Islet precursor cell (in vitro differentiated cells): ENCODE results near the gene GPR4.

ENCODE experiments used
- DNase-seq: peaks from one replicate; pipeline ENCODE4 v3.0.0-alpha.2; 2018

Gene GPR4

DNA sequence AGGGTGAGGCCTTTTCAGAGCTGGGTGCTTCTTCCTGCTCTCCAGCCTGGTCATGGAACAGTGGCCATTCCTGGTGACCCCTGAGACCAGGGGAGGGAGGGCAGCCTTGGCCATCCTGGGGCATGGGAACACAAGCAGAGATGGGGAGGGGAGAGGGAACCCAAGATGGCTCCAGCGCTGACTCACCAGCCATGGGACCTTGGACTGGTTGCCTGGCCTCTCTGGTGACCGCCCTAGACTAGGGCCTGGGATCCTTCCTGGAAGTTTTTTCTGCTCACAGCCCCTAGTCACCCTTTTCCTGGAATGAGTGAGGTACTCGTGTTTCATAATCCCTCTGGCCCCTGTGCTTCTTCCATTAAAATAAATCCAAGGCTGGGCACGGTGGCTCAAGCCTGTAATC is 14.1 kb downstream of the GPR4 start:
- DNase-seq, result no peak

- no peak for DNase-seq
Measured at GRCh38 chr19:45585158-45585577, 16.8 kb downstream of the GPR4 start.

DNA sequence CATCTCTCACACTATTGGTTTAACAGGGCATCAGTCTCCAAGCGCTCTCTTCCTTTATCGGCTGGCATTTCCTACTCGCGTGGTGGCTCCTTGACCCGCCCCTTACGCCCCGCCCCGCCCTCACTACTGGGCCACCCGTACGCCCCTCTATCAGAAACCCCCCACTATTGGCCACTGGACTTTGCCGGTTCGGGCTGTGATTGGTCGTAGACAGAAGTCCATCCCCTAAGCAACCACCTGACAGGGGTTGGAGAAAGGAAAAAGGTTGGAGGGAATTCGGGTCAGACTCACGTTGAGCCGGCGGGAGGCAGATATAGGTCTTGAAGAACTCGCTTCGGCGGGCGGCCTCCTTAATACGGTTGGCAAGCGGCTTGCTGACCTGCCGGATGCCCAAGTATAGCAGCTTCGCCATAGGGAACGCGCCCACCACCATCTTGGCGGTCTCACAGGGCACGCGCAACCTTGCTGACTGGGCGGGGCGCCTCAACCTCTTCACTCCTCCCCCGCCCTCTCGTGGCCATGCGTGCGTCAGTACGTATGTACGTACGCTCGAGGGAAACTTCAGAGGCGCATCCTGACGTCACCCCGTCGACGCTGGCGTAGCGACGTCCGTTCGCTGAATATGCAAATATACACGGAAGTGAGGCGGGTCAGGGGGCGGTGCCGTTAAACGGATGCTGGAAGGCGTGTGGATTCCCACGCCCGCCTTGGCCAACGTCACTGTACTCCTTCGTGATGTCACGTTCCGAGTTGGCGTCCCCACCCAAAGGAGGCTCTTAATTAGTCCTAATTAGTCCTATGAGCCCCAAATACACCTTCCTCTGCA is 17.5 kb downstream of the GPR4 start, which contains the start of gene OPA3:
TSS of gene OPA3 (minus strand) at position 471 of the 826 bp plus-strand sequence. CDS start at position 433, 38 bp downstream.
- peak; percentile 99 for DNase-seq

DNA sequence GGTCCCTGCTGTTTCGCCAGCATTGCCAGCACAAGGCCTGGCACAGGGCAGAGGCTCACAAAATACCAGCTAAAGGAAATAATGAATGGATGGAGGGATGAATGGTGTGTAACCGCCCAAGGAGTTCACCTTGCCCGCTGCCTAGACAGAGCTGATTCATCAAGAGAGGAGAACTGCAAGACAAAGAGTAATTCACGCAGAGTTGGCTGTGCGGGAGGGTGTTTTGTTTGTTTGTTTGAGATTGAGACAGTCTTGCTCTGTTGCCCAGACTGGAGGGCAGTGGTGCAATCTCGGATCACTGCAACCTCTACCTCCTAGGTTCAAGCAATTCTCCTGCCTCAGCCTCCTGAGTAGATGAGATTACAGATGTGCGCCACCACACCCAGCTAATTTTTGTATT is 20.4 kb downstream of the GPR4 start:
- no peak for DNase-seq

DNA sequence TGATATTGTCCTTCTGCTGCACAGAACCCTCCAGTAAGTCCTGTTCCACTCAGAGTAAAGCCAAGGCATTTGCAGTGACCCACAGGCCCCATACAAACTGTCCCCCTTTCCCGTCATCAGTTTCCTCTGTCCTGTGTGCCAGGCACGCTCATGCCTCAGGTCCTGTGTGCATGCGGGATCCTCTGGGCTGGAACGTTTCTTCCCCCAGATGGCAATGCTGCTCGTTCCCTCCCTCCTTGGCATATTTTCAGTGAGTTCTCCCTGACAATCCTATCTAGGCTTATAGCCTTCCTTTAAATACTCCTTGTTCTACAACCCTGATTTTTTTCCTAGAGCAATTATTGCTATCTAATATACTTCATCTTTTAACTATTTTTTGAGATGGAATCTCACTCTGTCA is 23.2 kb downstream of the GPR4 start:
- no peak for DNase-seq

GRCh38 chr19:45577111-45577905 is 24.7 kb downstream of the GPR4 start:
- DNase-seq, result peak; percentile 95

GRCh38 chr19:45576682-45577081 is 25.3 kb downstream of the GPR4 start:
- no peak for DNase-seq

GRCh38 chr19:45575216-45575615 is 26.8 kb downstream of the GPR4 start:
- no peak for DNase-seq

DNA sequence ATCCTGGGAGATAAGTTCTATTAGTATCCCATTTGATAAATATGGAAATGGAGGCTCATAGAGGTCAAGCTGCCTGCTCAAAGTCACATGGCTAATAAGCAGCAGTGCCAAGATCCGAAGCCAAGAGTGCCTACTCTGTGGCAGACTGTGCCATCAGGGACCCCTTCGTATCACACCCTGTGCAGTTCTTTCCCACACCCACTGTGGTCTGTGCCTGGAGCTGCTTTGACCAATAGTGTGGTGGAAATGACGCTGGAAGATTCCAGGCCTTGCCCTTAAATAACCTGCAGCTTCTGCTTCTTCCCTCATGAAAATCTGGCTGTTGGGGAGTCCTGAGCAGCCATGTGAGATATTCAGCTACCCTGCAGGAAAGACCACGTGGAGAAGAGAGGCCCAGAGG is 27.5 kb downstream of the GPR4 start:
- DNase-seq, result no peak

- no peak for DNase-seq
Measured at GRCh38 chr19:45571457-45572220, 30.4 kb downstream of the GPR4 start.

GRCh38 chr19:45569619-45570421 is 32.2 kb downstream of the GPR4 start:
- DNase-seq, result peak; percentile 87

GRCh38 chr19:45568732-45569131 is 33.3 kb downstream of the GPR4 start:
- DNase-seq, result no peak

DNA sequence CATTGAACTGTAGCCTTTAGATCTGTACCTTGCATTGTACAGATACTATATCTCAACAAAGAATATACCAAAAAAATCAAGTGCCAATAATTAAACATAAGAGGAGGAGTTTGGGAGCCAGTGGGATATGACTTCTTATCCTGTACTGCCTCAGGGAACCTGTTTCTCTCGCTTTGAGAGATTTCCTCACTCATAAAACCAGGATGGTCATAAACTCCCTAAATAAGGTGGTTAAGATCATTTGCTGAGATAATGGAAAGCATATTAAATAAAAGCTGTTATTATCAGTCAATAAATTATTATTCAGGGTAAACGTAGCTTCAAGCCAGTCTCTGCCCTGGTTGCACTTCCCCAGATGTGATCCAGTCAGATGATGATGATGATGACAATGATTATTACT is 34.4 kb downstream of the GPR4 start:
- DNase-seq, result no peak

GRCh38 chr19:45564131-45564780 is 37.8 kb downstream of the GPR4 start:
- no peak for DNase-seq

DNA sequence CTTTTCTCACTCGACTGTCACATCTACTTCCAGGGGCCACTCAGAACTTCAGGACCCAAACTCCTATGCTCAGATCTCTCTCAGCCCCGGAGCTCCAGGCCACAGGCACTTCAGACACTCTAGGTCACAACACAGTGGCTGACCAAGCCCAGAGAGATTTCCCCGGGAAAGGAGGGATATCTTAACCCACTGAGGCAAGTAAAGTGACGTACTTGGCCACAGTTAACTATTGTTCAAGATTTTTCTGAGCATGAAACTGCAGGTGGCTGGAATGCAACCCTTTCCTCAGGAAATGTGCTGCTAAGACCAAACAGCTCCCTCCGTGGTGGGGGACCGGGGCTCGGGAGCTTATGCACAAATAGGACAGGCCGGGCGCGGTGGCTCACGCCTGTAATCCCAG is 41.3 kb downstream of the GPR4 start:
- DNase-seq, result no peak

GRCh38 chr19:45560038-45560437 is 42.0 kb downstream of the GPR4 start:
- DNase-seq, result no peak

- DNase-seq, result peak; percentile 77
Measured at GRCh38 chr19:45558399-45558878, 43.6 kb downstream of the GPR4 start.

GRCh38 chr19:45556835-45557234 is 45.2 kb downstream of the GPR4 start:
- DNase-seq, result no peak

GRCh38 chr19:45554481-45554880 is 47.5 kb downstream of the GPR4 start:
- no peak for DNase-seq

DNA sequence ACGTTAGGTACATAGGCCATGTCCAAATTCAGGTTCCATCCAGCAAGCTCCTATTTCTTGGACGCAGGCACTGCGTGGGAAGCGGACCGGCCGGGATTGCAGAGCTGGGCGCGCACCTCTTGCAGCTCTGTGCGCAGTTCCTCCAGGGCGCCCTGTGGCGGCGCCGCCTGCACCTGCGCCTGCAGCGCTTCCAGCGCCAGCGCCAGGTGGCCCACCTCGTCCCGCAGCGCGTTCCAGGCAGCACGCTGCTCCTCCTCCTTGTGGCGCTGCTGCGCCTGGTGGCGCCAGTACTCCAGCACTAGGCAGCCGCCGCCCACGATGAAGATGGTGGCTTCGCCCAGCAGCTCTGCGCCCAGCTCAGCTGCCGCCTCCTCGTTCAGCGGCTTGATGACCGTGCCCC is 48.5 kb downstream of the GPR4 start:
- DNase-seq, result peak; percentile 91

DNA sequence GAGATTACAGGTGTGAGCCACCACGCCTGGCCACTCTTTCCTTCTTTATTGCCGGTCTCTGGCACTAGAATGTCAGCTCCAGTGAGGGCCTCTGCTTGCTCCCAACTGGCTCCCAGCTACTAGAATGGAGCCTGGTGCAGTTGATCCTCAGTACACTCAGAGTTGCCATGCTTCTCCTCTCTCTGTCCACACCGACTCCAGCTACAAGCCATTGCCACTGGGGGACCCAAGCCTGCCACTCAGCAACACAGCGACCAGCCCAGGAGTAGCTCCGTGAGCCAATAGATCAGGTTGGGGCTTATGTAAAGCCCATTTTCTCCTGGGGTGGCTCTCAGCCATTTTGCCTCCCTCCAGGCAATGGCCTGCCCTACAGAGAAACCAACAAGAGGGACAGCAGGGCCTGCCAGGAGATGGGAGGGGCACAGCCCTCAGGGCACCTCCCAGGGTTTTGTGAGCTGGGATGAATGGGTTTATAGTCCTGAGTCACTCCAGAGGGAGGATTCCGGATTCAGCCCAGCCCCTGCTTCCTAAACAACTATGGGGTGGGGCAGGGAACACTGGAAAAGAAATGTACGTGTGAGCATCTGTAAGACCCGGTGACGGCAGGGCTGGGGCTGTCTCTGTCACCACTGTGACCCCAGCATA is 53.9 kb downstream of the GPR4 start:
- DNase-seq, result peak; percentile 90
